ENCODE measurements around the gene CPM. TPM values are rescaled to one million over a fixed set of nuclear protein-coding genes. Genes with fewer than 3 reads are reported as not detected.

CPM gene
- total RNA-seq, 1 experiment from 2014 or later, result 0.96 TPM

DNA sequence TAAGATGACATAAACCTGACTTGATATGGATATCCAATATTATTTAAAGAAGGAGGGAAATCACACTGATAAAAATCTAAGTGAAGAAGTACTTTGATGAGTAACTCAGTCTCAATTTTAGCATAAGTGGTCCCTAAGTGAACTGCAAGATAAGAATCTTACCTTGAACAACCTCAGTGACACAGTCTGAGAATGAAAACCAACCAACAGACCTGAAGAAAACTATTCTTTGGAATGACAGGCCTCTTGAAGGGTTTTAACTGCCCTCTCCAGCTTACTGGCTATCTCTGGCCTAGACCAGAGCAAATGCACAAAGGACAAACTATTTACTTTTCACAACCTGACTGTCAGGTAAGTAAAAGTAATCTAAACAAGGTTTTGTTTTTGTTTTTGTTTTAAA, 44.7 kb downstream of the CPM start:
- Mint-ChIP-seq H3K9me3 (no peaks in the 10 kb centered on the region), H3K4me3 (no peak overlapping the region), H3K4me1 (no peaks in the 10 kb centered on the region; the same call in 1 of the 2 replicates), H3K27ac (no peak overlapping the region), H3K27me3 (ENCODE audit: low read depth) (no peaks in the 10 kb centered on the region), H3K36me3 (no peaks in the 10 kb centered on the region)
- ChIA-PET POLR2A (no interaction called here), CTCF (no interaction called here)
- TF ChIP-seq TEAD4 (CRISPR knock-in tag; IDR thresholded peaks at IDR 0.05) (no peak), FOXP1 (CRISPR knock-in tag; IDR thresholded peaks at IDR 0.05; ENCODE audit: borderline replicate concordance) (no peak), NR1H2 (CRISPR knock-in tag; IDR thresholded peaks at IDR 0.05) (no peak), SMAD4 (CRISPR knock-in tag; IDR thresholded peaks at IDR 0.05) (no peak), CREM (CRISPR knock-in tag; IDR thresholded peaks at IDR 0.05) (no peak), ZBTB21 (CRISPR knock-in tag; IDR thresholded peaks at IDR 0.05; ENCODE audit: borderline replicate concordance) (no peak)
- TF ChIP-seq, protein P1, sequence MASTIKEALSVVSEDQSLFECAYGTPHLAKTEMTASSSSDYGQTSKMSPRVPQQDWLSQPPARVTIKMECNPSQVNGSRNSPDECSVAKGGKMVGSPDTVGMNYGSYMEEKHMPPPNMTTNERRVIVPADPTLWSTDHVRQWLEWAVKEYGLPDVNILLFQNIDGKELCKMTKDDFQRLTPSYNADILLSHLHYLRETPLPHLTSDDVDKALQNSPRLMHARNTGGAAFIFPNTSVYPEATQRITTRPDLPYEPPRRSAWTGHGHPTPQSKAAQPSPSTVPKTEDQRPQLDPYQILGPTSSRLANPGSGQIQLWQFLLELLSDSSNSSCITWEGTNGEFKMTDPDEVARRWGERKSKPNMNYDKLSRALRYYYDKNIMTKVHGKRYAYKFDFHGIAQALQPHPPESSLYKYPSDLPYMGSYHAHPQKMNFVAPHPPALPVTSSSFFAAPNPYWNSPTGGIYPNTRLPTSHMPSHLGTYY (CRISPR knock-in tag; IDR thresholded peaks at IDR 0.05), result no peak
- ATAC-seq, result no peak
- no peak for DNase-seq (ENCODE audit: low spot score)

DNA sequence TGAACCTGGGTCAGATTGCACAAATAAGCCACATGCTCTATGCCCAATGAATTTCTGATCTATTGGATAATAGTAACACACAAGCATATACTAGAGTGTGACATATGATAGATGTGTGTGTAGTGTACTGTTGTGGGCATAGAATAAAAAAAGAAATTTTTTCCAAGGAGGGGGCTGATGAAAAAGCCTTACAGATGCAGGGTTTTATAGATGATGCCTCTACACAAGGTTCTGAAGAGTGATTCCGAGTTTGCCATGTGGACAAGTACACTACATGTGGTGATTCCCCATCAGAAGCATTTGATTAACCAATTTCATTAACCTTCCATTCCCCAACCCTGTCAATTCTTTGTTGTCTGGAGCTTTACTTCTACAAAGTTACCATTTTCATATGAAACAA, 45.3 kb downstream of the CPM start:
- CTCF ChIA-PET, result no interaction called here
- Mint-ChIP-seq H3K36me3 (no peaks in the 10 kb centered on the region), H3K4me3 (no peak overlapping the region), H3K4me1 (no peaks in the 10 kb centered on the region; the same call in 1 of the 2 replicates), H3K9me3 (no peaks in the 10 kb centered on the region), H3K27me3 (ENCODE audit: low read depth) (no peaks in the 10 kb centered on the region), H3K27ac (no peak overlapping the region)
- ATAC-seq, result no peak
- DNase-seq (ENCODE audit: low spot score), result no peak
- TF ChIP-seq CREB1 (CRISPR knock-in tag; IDR thresholded peaks at IDR 0.05) (no peak), ATF2 (CRISPR knock-in tag; IDR thresholded peaks at IDR 0.05; ENCODE audit: borderline replicate concordance, low read depth) (no peak), E2F5 (CRISPR knock-in tag; IDR thresholded peaks at IDR 0.05) (no peak), NR3C1 (CRISPR knock-in tag; conservative IDR thresholded peaks at IDR 0.05; ENCODE audit: low read depth) (no peak), EMX1 (CRISPR knock-in tag; IDR thresholded peaks at IDR 0.05) (no peak), GTF2I (CRISPR knock-in tag; conservative IDR thresholded peaks at IDR 0.05) (no peak), MXD4 (CRISPR knock-in tag; IDR thresholded peaks at IDR 0.05; ENCODE audit: borderline replicate concordance) (no peak), CBFB (CRISPR knock-in tag; IDR thresholded peaks at IDR 0.05; ENCODE audit: low read depth) (no peak)
- TF ChIP-seq, protein P2, sequence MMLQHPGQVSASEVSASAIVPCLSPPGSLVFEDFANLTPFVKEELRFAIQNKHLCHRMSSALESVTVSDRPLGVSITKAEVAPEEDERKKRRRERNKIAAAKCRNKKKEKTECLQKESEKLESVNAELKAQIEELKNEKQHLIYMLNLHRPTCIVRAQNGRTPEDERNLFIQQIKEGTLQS (CRISPR knock-in tag; conservative IDR thresholded peaks at IDR 0.05), result no peak
- TF ChIP-seq, protein P3, sequence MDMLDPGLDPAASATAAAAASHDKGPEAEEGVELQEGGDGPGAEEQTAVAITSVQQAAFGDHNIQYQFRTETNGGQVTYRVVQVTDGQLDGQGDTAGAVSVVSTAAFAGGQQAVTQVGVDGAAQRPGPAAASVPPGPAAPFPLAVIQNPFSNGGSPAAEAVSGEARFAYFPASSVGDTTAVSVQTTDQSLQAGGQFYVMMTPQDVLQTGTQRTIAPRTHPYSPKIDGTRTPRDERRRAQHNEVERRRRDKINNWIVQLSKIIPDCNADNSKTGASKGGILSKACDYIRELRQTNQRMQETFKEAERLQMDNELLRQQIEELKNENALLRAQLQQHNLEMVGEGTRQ (CRISPR knock-in tag; IDR thresholded peaks at IDR 0.05), result no peak
- TF ChIP-seq, protein P4, sequence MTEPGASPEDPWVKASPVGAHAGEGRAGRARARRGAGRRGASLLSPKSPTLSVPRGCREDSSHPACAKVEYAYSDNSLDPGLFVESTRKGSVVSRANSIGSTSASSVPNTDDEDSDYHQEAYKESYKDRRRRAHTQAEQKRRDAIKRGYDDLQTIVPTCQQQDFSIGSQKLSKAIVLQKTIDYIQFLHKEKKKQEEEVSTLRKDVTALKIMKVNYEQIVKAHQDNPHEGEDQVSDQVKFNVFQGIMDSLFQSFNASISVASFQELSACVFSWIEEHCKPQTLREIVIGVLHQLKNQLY (CRISPR knock-in tag; IDR thresholded peaks at IDR 0.05), result no peak
- POLR2A ChIA-PET, result no interaction called here

Data from WTC11 (cell line).